Bone marrow (tissue), 2 donors: ENCODE data around the gene GPR42.
"Not testable (repeated sequence)": the region's sequence is repeated elsewhere in the genome, so short reads cannot be mapped to it uniquely, and the experiment has no call there.

Source experiments
- DNase-seq, 2 donors: peaks; one replicate each; lab custom pipeline; 2025; lab: John Stamatoyannopoulos, UW

GPR42 gene

DNA sequence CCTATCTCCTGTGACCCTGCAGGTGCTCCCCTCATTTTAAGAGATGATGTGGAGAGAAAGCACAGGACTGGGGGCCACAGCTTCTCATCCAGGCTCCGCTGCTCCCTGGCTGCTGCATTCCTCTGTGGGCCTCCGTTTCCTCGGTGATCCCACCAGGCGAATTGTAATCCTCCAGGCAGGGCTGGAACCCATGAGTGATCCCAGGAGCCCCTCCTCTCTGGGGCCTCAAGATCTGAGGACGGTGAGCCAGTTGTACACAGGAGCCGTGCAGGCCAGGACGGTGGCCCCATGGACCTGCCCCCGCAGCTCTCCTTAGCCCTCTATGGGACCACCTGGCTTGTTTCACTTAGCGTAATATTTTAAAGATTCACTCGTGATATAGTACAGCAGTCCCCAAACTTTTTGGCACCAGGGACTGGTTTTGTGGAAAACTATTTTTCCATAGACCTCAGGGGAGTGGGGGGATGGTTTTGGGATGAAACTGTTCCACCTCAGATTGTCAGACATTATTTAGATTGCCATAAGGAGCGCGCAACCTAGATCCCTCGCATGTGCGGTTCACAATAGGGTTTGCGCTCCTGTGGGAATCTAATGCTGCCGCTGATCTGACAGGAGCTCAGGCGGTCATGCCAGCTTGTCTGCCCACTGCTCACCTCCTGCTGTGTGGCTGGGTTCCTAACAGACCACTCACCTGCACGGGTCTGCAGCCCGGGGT, 7.0 kb upstream of the GPR42 start:
- DNase-seq = no peak

DNA sequence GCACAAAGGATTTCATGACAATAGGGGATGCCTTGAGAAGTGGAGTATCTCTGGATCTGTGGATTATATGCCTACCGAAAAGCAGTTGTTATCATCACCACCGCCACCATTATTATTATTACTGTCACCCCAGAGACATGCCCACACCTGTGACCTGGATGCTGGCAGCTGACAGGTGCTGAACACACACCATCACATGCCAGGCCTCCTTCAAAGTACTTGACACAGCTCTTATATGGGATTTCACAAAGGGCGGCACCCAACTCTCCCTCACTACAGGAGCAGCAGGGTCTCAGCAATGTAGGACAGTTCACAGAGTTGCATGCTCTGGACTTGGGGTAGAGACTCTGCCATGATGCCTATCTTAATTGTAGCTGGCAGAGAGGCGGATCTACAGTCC, 5.6 kb upstream of the GPR42 start:
- no peak for DNase-seq

DNA sequence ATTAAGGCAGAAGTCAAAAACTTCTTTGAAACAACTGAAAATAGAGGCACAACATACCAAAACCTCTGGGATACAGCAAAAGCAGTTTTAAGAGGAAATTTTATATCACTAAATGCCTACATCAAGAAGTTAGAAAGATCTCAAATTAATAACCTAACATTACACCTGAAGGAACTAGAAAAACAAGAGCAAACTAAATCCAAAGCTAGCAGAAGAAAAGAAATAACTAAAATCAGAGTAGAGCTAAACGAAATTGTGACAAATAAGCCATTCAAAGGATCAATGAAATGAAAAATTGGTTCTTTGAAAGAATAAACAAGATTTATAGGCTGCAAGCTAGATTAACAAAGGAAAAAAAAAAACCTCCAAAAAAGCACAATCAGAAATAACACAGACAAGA, 2.5 kb upstream of the GPR42 start:
- no peak for DNase-seq

DNA sequence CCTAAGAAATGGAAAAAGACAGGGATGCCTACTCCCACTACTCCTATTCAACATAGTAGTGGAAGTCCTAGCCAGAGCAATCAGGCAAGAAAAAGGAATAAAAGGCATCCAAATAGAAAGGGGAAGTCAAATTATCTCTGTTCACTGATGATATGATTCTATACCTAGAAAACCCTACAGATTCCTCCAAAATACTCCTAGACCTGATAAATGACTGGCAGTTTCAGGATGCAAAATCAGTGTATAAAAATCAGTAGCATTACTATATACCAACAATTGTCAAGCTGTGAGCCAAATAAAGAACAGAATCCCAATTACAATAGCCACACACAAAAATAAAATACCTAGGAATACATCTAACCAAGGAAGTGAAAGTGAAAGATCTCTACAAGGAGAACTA, 1.3 kb upstream of the GPR42 start:
- no peak for DNase-seq

DNA sequence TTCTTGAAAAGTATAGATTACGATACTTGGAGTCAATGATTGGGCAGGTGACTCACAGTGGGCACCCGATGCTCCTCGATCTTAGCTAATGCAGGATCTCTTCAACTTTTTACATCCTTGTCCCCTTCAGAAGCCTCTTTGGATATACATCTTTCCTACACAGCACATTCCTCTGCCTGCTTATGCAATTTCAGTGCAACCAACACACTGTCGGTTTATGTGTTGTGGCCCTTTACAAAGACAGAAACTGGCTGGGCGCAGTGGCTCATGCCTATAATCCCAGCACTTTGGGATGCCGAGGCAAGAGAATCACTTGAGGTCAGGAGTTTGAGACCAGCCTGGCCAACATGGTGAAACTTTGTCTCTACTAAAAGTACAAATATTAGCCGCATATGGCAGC, 2.6 kb downstream of the GPR42 start:
- DNase-seq = no peak

DNA sequence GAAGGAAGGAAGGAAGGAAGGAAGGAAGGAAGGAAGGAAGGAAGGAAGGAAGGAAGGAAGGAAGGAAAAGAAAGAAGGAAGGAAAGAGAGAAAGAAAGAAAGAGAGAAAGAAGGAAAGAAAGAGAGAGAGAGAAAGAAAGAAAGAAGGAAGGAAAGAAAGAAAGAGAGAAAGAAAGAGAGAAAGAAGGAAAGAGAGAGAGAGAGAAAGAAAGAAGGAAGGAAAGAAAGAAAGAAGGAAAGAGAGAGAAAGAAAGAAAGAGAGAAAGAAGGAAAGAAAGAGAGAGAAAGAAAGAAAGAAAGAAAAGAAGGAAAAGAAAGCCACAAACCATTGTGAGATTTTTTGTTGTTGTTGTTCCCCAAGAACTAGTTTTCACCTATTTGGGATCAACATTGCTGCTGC, 3.2 kb downstream of the GPR42 start:
- DNase-seq = not testable (repeated sequence)

DNA sequence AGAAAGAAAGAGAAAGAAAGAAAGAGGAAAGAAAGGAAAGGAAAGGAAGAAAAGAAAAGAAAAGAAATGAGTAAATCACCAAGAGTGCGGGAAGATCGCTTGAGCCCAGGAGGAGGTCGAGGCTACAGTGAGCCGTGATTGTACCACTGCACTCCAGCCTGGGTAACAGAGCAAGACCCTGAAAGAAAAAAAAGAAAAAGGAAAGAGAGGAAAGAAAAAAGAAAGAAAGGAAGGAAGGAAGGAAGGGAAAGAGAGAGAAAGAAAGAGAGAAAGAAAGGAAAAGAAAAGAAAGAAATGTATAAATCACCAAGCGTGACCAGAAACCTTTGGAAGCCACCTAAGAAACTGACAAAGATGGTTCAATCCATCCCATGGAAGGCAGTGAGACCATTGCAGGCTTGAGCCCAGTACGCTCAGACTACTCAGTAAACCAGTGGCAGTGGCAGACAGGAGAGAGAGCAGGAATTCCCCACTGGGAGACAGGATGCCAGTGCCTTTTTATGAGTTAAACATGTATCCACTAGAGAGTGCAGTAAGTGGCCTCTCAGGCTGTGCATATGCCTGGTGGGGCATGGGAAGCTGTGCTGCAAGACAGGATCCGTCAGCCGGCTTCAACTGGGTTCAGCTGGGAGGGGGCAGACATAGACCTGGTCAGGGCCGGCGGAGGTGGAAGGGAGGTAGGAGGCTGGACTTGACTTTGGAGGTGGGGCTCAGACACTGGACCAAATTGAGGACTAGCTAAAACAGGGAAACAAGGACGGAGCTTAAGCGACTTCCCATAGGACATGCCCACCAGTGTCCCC, 4.8 kb downstream of the GPR42 start:
- DNase-seq = no peak

DNA sequence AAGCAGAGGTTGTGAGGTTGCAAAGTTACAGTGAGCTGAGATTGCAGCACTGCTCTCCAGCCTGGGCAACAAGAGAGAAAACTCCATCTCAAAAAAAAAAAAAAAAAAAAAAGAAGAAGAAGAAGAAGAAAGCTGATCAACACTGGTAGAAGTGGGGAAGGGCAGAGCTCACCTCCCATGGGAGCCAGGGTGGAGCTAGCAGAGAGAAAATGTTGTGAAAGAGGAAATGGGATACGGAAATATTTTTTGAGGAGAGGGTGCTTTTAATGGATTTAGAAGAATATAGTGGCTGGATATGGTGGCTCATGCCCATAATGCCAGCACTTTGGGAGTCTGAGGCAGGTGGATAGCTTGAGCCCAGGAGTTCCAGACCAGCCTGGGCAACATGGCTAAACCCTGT, 6.8 kb downstream of the GPR42 start:
- no peak for DNase-seq

DNA sequence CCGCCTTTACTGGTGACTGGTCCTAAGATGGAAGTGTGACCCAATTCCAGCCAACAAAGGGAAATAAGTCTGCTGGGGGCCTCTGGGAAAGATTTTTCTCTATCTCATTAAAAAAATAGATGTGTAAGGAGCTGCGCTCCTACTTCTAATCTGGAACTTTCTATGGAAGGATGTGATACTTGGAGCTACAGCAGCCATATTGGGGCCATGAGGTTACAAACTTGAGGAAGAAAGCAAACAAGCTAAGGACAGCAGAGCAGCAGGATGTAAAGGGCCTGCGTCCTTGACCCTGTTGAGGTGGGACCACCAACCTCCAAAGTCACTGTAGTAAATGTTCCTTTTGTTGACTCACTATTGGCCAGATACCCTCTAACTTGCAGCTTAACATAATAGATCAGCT, 7.5 kb downstream of the GPR42 start:
- no peak for DNase-seq

DNA sequence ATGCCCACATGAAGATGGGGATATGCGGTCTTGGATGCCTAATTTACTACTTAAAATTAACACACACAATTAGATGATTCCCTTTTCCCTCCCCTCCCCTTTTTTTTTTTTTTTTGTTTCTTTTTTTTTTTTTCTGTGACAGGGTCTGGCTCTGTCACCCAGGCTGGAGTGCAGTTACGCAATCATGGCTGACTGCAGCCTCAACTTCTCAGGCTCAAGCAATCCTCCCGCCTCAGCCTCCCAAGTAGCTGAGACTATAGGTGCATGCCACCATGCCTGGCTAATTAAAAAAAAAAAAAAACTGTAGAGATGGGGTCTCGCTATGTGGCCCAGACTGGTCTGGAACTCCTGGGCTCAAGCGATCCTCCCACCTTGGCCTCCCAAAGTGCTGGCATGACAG, 8.7 kb downstream of the GPR42 start:
- DNase-seq = not testable (repeated sequence)

DNA sequence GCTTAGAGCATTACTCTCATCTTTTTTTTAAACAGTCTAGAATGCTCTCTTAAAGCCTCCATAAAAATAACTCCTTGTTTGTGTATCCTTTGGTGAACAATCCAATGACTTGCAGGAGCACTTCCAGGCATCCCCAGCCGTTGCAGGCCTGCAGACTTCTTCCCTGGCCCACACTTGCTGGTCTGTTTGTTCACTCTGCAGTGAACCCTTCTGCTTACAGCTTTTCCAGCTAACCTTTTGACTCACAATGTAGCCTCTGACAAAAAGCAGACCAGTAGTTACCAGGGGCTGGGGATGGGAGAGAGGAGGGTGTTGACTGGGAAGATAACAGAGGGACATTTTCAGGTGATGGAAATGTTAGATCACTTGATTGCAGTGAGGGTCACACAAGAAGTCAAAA, 9.1 kb downstream of the GPR42 start:
- DNase-seq = no peak

DNA sequence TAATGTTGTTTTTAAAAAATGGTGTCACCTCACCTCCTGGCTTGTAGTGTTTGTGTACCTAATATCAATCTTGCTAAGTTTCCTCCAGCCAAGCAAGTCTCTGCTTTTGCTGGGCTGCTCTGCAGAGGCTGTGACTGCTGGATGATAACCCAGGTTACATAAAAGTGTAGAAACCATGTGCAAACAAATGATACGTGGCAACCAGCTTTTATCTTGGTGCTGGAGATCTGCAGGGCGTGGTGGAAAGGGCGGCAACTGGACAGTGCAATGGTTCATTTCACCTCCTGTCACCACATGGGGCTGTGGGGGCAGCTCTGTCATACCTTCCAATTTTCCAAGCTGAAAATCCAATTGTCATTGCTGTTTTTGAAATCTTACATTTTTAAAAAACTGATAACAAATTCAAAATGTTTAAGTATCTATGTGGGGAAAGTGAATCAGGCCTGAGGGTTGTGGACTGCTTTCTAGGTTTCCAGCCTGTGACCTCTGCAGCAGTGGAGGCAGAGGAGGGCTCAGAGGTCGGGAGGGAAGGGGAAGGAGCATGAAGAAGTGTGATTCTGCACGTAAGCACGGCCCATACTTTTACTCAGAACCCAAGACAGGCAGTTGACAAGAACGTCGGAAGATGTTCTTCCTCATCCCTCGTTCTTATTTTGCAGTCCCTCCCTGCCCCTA, 9.7 kb downstream of the GPR42 start:
- no peak for DNase-seq

DNA sequence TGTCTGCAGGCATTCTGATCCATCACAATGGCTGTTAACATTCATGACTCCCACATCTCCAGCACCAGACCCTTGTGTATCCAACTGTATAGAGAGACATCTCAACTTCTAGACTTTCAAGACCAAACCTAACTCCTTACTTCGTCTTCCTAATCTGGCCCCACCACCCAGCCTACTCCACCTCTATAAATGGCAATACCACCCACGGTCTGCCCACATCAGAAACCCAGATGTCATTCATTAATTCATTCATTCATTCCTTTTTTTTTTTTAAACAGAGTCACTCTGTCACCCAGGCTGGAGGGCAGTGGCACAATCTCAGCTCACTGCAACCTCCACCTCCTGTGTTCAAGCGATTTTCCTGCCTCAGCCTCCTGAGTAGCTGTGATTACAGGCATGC, 10.4 kb downstream of the GPR42 start:
- no peak for DNase-seq

DNA sequence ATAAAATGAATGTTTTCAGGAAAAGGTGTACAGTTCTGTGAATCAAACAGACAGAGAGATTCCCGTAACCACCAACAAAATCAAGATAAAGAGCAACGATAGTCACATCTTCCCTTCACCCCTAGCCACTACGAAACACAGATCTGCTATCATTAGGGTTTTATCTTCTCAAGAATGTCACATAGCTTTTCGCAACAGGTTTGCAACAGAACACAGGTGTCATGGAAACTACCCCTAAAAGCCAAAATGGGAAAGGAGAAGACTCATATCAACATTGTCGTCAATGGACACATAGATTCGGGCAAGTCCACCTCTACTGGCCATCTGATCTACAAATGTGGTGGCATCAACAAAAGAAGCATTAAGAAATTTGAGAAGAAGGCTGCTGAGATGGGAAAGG, 11.1 kb downstream of the GPR42 start:
- DNase-seq = no peak

DNA sequence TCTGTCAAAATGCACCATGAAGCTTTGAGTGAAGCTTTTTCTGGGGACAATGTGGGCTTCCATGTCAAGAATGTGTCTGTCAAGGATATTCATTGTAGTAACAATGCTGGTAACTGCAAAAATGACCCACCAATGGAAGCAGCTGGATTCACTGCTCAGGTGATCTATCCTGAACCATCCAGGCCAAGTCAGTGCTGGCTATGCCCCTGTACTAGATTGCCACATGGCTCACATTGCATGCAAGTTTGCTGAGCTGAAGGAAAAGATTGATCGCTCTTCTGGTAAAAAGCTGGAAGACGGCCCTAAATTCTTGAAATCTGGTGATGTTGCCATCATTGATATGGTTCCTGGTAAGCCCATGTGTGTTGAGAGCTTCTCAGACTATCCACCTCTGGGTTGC, 12.7 kb downstream of the GPR42 start:
- no peak for DNase-seq

DNA sequence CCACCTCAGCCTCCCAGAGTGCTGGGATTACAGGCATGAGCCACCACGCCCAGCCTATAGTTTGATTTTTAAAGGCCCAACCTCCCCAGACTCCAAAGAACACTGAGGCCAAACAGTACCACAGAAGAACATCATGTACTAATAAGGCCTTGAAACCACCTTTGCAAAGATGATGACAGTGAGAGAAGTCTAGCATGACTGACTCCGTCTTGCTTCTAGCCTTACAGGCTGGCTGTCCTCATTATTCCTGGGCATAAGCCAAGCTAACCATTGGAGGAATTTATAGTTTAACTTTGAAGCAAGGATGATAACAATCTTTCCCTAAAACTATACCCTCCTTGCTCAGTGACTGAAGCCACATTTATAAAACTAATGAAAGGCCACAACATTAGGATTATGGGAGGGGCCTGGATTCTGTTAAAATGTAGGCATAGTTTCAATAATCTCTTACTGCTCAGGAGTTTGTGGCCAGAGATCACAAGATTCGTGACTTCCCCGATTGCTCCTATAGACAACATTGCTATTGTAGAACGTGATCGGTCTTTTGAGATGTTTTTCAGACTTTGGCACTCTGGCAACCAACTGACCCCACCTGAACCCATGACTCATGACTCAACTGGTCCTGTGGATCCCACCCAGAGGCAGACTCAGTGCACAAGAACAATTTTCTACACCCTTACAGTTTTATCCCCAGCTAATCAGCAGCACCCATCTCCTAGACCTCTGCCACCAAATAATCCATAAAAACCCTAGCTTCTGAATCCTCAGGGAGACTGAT, 17.6 kb downstream of the GPR42 start:
- no peak for DNase-seq

DNA sequence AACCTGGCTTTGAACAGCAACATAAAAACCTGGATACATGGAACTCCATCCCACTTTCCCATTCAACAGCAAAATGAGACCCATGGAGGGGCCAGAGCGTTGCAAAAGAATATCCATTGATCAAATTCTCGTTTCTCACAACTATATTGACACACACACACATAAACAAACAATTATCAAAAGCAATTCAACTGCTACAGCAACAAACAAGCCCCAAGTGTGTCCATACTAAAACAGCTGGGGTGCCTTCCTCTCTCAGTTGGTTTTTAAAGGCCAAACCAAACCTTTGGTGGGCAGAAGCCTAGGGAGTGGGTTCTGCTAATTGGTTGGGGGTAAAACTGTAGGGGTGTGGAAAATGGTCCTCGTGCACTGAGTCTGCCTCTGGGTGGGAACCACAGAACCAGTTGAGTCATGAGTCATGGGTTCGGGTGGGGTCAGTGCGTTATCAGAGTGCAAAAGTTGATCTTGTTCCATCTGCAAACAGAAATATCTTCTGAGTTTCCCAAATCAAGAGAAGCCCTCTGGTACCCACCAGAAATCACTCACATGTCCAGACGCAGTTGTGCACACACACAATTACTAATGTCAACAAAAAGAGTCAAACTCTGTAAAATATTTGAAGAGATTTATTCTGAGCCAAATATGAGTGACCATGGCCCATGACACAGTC, 18.5 kb downstream of the GPR42 start:
- DNase-seq = no peak

DNA sequence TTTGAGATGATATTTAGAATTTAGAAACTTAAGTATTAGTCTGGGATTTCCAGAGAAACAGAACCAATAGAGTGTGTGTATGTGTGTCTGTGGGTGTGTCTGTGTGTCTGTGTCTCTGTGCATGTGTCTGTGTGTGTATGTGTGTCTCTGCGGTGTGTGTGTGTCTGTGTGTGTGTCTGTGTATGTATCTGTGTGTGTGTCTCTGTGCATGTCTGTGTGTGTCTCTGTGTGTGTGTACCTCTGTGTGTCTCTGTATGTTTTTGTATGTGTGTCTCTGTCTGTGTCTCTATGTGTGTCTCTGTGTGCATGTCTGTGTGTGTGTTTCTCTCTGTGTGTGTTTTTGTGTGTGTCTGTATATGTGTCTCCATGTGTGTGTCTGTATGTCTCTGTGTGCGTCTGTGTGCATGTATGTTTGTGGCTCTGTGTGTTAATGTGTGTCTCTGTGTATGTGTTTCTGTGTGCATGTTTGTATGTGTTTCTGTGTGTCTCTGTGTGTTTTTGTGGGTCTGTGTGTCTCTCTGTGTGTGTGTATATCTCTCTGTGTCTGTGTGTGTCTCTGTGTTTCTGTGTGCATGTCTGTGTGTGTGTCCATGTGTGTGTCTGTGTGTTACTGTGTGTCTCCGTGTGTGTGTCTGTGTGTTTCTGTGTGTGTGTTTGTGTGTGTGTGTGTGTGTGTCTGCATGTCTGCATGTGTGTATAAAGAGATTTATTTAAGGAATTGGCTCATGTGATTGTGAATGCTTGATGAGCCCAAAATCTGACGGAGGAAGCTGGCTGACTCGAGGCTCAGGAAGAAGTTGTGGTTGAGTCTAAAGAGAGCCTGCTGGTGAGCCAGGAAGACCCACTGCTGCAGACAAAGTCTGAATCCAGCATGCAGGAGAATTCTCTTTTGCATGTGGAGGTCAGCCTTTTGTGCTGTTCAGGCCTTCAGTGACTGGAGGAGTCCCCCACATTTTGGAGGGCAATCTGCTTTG, 22.2 kb downstream of the GPR42 start:
- DNase-seq = no peak

DNA sequence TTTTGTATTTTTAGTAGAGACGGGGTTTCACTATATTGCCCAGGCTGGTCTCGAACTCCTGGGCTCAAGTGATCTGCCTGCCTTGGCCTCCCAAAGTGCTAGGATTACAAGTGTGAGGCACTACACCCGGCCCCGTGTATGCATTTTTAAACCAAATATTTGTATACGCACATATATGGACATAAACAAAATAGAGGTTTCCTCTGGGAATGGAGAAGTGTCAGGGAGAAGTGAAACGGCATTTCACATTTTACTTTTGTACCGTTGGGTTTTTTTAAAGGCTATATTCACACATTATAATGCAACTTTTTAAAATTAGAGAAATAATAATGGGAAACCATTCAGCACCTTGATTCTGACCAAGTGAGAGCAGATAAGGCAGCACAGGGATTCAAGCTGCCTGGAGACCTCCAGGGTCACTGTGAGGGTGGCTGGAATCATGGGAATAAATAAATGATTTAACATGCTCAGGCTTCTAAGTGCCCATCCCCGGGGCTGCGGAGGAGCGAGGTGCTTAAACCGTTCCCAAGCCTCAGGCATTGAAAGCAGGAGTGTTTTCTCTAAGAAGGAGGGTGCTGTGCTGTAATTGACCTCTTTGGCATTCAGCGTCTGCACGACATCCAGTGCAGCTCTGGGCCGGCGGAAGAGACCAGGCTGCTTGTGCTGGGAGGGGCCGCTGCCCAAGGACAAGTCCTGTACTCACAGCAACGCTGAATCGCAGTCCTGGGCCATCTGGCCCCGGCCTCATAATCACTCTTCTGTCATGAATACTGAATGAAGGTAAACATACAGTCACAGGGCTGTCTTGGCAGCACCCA, 24.7 kb downstream of the GPR42 start:
- no peak for DNase-seq
